Prostate gland (tissue), 2 donors: ENCODE measurements around the gene IREB2.

ENCODE experiments used
- CTCF ChIP-seq, 4 experiments: fragments of 200-600 bp in 2 of 4; fragments of 450-650 bp in 2 of 4; sonication (generic) in 2 of 4; IDR thresholded peaks; 1 replicate in 3 of 4; 2 replicates in 1 of 4; pipeline ENCODE4 v1.5.1; 2016 to 2019; ENCODE audit warnings: antibody characterized with exemption in 4 of 4, mild to moderate bottlenecking in 2 of 4, moderate library complexity in 2 of 4
- POLR2A ChIP-seq: fragments of 450-650 bp; IDR thresholded peaks from one replicate; pipeline ENCODE4 v1.6.1; 2016; ENCODE audit warnings: antibody characterized with exemption, mild to moderate bottlenecking

- TF ChIP-seq POLR2A (no peak), CTCF (IDR thresholded peaks at IDR 0.05) (no peak)
Observed at GRCh38 chr15:78404125-78404524, 33.9 kb upstream of the IREB2 start.
